ENCODE results near the gene SOX13. TPM values are rescaled to one million over a fixed set of nuclear protein-coding genes. Genes with fewer than 3 reads are reported as not detected.

SOX13 gene
- total RNA-seq, 4 donors from 2014 or later, result 13.3 to 25.6 (median 21.7) TPM

DNA sequence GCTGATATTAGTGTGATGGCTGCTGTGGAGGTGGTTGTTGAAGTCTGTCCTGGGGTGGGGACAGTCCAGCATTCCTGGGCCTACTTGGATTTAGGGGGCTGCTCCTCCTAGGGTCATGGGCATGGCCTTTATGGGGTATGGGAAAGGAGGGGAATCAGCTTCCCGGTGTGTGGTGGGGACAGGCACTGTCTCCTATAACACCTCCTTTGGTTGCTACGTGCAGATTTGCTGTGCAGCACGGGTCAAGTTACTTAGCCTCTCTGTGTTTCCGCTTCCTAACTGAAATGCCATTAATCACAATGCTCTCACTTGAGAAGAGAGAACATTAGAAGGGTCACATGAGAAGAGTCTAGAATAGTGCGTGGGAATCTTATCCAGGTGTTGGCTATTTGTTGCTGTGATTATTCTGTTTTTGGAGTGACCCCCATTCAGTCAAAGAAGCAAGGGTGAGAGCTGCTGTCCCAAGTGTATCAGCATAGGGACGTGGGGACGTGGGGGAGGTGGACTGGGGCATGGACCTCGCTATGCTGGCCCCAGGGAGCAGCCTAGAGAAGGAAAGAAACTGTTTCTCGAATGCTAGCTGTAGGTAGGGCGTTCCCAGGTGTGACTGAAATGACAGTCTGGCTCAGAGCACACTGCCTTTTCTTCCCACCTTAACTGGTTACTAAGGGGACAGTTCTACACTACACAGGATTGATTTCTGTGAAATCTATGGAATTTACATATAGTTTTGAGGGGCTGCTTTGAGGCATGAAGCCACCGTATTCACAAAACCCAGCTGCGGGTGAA is 19.9 kb downstream of the SOX13 start:
- H3K4me3 ChIP-seq, result no peak overlapping the region
- H3K9me3 ChIP-seq, result no peaks in the 10 kb centered on the region
- TF ChIP-seq EP300 (IDR thresholded peaks at IDR 0.05), result no peak
- no peak for TF ChIP-seq POLR2AphosphoS5 (IDR thresholded peaks at IDR 0.05)
- TF ChIP-seq, protein P1, sequence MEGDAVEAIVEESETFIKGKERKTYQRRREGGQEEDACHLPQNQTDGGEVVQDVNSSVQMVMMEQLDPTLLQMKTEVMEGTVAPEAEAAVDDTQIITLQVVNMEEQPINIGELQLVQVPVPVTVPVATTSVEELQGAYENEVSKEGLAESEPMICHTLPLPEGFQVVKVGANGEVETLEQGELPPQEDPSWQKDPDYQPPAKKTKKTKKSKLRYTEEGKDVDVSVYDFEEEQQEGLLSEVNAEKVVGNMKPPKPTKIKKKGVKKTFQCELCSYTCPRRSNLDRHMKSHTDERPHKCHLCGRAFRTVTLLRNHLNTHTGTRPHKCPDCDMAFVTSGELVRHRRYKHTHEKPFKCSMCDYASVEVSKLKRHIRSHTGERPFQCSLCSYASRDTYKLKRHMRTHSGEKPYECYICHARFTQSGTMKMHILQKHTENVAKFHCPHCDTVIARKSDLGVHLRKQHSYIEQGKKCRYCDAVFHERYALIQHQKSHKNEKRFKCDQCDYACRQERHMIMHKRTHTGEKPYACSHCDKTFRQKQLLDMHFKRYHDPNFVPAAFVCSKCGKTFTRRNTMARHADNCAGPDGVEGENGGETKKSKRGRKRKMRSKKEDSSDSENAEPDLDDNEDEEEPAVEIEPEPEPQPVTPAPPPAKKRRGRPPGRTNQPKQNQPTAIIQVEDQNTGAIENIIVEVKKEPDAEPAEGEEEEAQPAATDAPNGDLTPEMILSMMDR (IDR thresholded peaks at IDR 0.05), result no peak
- no peak for TF ChIP-seq POLR2A (IDR thresholded peaks at IDR 0.05; ENCODE audit: low read depth)
- 65% methylated on average over 12 of the region's 12 CpGs for WGBS
- intact Hi-C loops (cut with DNase I), result no loop called here
- no peaks in the 10 kb centered on the region for H3K36me3 ChIP-seq
- DNase-seq (ENCODE audit: extremely low spot score), result no peak
- H3K27me3 ChIP-seq, result no peaks in the 10 kb centered on the region
- H3K27ac ChIP-seq (replicated peaks in 1 of 4), result peak overlapping the region in 1 of 4 donors; percentile 12
- peaks cover 43 to 80% (median 74%) of the 10 kb centered on the region in 4 donors for H3K4me1 ChIP-seq

DNA sequence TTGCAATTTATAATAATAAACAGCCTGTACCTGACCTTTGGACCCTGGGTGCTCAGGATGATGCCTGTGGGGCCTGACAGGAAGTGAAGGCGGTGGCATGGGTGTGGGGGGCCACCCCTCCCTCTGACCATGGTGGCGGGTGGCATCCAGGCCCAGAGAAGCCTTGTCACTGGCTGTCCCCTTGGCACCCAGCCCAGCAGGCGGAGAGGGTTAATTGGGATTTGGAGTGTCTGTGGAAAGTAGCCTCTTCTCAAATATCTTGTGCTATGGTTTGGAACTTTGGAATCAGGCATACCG is 20.5 kb downstream of the SOX13 start:
- TF ChIP-seq POLR2AphosphoS5 (IDR thresholded peaks at IDR 0.05), result no peak
- TF ChIP-seq, protein P1 (IDR thresholded peaks at IDR 0.05), result no peak
- TF ChIP-seq EP300 (IDR thresholded peaks at IDR 0.05), result no peak
- no peak for TF ChIP-seq POLR2A (IDR thresholded peaks at IDR 0.05; ENCODE audit: low read depth)
- H3K27ac ChIP-seq (replicated peaks in 1 of 4), result no peak overlapping the region
- peaks cover 38 to 74% (median 70%) of the 10 kb centered on the region in 4 donors for H3K4me1 ChIP-seq
- WGBS, result 78% methylated on average over 3 of the region's 4 CpGs
- H3K4me3 ChIP-seq, result no peak overlapping the region
- no peaks in the 10 kb centered on the region for H3K9me3 ChIP-seq
- H3K27me3 ChIP-seq, result no peaks in the 10 kb centered on the region
- DNase-seq (ENCODE audit: extremely low spot score), result no peak
- no peaks in the 10 kb centered on the region for H3K36me3 ChIP-seq
- intact Hi-C loops (cut with DNase I), result no loop called here

DNA sequence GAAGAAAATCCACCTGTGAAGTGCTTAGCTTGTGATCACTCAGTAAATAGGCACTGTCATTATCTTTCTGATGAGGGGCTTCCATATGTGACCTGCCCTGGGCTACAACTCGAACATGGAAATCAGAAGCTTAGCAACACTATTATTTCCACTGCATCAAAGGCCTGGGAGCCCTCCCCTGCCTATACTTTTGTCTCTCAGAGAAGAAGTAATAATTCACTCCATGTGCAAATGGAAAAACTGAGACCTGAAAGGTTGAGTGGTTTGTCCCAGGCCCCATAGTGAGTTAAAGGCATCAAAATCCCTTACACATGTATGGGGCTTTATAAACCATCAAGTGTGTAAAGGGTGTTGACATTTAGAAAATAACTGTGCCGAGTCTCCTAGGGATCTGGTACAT is 20.9 kb downstream of the SOX13 start:
- Histone ChIP-seq H3K36me3 (no peaks in the 10 kb centered on the region), H3K4me1 (peaks cover 34 to 74% (median 68%) of the 10 kb centered on the region in 4 donors), H3K9me3 (no peaks in the 10 kb centered on the region), H3K4me3 (no peak overlapping the region), H3K27ac (replicated peaks in 1 of 4) (no peak overlapping the region), H3K27me3 (no peaks in the 10 kb centered on the region)
- TF ChIP-seq POLR2A (IDR thresholded peaks at IDR 0.05; ENCODE audit: low read depth), result no peak
- TF ChIP-seq POLR2AphosphoS5 (IDR thresholded peaks at IDR 0.05), result no peak
- 83% methylated on average over 2 of the region's 2 CpGs for WGBS
- intact Hi-C loops (cut with DNase I), result no loop called here
- no peak for DNase-seq (ENCODE audit: extremely low spot score)

DNA sequence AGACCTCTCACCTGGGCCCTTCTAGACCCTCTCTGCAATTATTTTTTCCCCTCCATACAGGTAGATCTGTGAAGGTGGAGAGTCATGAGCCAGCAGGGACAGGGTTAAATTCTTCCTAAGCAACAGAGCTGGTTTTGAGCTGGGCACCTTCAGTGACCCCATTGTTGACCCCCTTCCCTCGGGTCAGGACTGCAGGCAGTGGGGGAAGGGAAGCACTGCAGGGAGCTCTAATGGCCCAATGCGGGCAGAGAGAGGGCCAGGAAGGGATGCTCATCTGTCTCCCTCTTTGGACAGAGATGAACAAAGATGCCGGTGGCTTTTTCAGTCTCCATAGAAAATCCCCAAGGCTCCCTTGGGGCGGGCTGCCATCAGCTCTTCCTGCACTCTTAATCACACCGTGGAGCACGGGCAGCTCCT is 21.4 kb downstream of the SOX13 start:
- Histone ChIP-seq H3K36me3 (no peaks in the 10 kb centered on the region), H3K27ac (replicated peaks in 1 of 4) (peak overlapping the region in 1 of 4 donors; percentile 7), H3K9me3 (no peaks in the 10 kb centered on the region), H3K4me3 (no peak overlapping the region), H3K27me3 (no peaks in the 10 kb centered on the region), H3K4me1 (peaks cover 31 to 73% (median 66%) of the 10 kb centered on the region in 4 donors)
- TF ChIP-seq POLR2A (IDR thresholded peaks at IDR 0.05; ENCODE audit: low read depth) (no peak), EP300 (IDR thresholded peaks at IDR 0.05) (no peak), POLR2AphosphoS5 (IDR thresholded peaks at IDR 0.05) (no peak)
- TF ChIP-seq, protein P1 (IDR thresholded peaks at IDR 0.05), result no peak
- 52% methylated on average over 6 of the region's 6 CpGs for WGBS
- DNase-seq (ENCODE audit: extremely low spot score), result no peak
- intact Hi-C loops (cut with DNase I), result no loop called here

DNA sequence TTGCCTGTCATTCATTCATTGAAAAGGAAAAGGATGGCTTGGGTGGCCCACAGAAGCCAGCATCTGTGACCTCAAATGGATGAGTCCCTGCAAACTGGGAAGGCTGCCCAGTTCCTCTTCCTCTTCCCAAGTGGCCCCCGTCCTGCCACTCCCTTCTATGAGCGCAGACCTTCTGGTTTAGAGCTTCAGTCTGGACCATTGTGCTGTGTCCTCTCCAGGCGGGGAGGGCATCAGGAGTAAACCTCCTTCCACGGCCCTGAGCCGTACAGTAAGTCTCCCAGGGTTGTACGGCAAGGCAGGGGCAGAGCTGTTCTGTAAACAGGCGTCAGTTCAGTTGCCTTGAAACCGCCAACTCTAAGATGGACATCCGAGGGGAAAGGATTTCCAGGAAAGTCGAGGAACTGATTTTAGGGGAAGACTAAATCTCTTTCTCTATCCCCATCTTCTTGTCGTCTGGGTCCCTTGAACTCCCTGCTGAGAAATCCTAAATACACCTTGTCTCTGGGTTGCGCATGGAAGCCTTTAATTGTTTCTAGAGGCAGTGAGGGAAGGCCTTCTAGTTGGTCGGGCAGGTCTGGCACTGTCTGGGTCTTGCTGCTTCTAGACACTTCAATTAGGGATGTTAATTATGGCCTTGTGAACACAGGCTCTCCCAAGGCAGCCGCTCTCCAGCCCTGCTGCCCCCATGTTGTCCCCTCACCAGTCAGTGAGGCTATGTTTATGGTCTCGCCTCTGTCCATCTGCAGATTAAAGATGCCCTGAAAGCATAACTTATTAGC is 22.1 kb downstream of the SOX13 start:
- Histone ChIP-seq H3K4me3 (no peak overlapping the region), H3K4me1 (peaks cover 30 to 72% (median 63%) of the 10 kb centered on the region in 4 donors), H3K36me3 (no peaks in the 10 kb centered on the region), H3K9me3 (no peaks in the 10 kb centered on the region), H3K27ac (replicated peaks in 1 of 4) (peak overlapping the region in 1 of 4 donors; percentile 42), H3K27me3 (no peaks in the 10 kb centered on the region)
- DNase-seq (ENCODE audit: extremely low spot score), result no peak
- intact Hi-C loops (cut with DNase I), result no loop called here
- TF ChIP-seq EP300 (IDR thresholded peaks at IDR 0.05) (no peak), POLR2A (IDR thresholded peaks at IDR 0.05; ENCODE audit: low read depth) (no peak), POLR2AphosphoS5 (IDR thresholded peaks at IDR 0.05) (no peak)
- TF ChIP-seq, protein P1 (IDR thresholded peaks at IDR 0.05), result no peak
- 64% methylated on average over 13 of the region's 15 CpGs for WGBS

All from esophagus muscularis mucosa (tissue), 4 donors.